ENCODE results near the gene FOXQ1.

FOXQ1 gene

GRCh38 chr6:1363729-1364572, 52.1 kb downstream of the FOXQ1 start:
- H3K27me3 ChIP-seq (ENCODE audit: insufficient read depth, low read length) = no peaks in the 10 kb centered on the region
- H3K9me3 ChIP-seq (ENCODE audit: low read length) = no peaks in the 10 kb centered on the region
- H3K4me1 ChIP-seq (ENCODE audit: insufficient read depth, low read length) = no peaks in the 10 kb centered on the region
- no peak overlapping the region for H2AFZ ChIP-seq (ENCODE audit: low read depth, low read length)
- H3K36me3 ChIP-seq (ENCODE audit: insufficient read depth, low read length) = no peaks in the 10 kb centered on the region
- H3K4me3 ChIP-seq (ENCODE audit: low read length) = no peak overlapping the region
